WTC11 (cell line): ENCODE measurements around the gene DYNC1I1. TPM values are rescaled to one million over a fixed set of nuclear protein-coding genes. Genes with fewer than 3 reads are reported as not detected.

ENCODE experiments used
- ATAC-seq: fragments of 200-7000 bp; cut with Tn5 transposase; 2 replicates; pipeline ENCODE4 v1.10.0; 2021; ENCODE audit warnings: mild to moderate bottlenecking, moderate library complexity
- CTCF ChIA-PET: fragments of 300-600 bp; sonication (Branson Sonifier 250); formaldehyde crosslinking; loops from one replicate; lab custom pipeline; 2021; ENCODE audit warnings: antibody characterized with exemption; lab: Charles Lee
- POLR2A ChIA-PET: fragments of 350-600 bp; sonication (Branson Sonifier 250); formaldehyde crosslinking; loops from one replicate; lab custom pipeline; 2021; ENCODE audit warnings: antibody characterized with exemption; lab: Charles Lee
- DNase-seq: peaks from one replicate; pipeline ENCODE4 v3.0.0; 2021; ENCODE audit warnings: low spot score
- H3K27ac Mint-ChIP-seq: 2 replicates; pipeline ENCODE4 v1.8.0; 2021; ENCODE audit warnings: mixed read lengths
- H3K27me3 Mint-ChIP-seq: 2 replicates; pipeline ENCODE4 v1.8.0; 2021; ENCODE audit warnings: low read depth, mild to moderate bottlenecking, moderate library complexity, mixed read lengths
- H3K36me3 Mint-ChIP-seq: 2 replicates; pipeline ENCODE4 v1.8.0; 2021; ENCODE audit warnings: mixed read lengths
- H3K4me1 Mint-ChIP-seq: 2 replicates; pipeline ENCODE4 v1.8.0; 2022; ENCODE audit warnings: mixed read lengths
- H3K4me3 Mint-ChIP-seq: 2 replicates; pipeline ENCODE4 v1.8.0; 2021; ENCODE audit warnings: mild to moderate bottlenecking, moderate library complexity, mixed read lengths
- H3K9me3 Mint-ChIP-seq: 2 replicates; pipeline ENCODE4 v1.8.0; 2021; ENCODE audit warnings: mixed read lengths
- AFF4 ChIP-seq: sonication (generic); formaldehyde crosslinking; IDR thresholded peaks from 2 replicates; pipeline ENCODE4 v1.8.1; 2023; ENCODE audit warnings: mild to moderate bottlenecking, missing genetic modification reagents, borderline replicate concordance
- AR ChIP-seq: fragments of 250-450 bp; sonication (Bioruptor Pico); IDR thresholded peaks from 2 replicates; pipeline ENCODE4 v1.9.0; 2021; ENCODE audit warnings: mild to moderate bottlenecking
- ARID4B ChIP-seq: sonication (generic); formaldehyde crosslinking; IDR thresholded peaks from 2 replicates; pipeline ENCODE4 v1.8.0; 2023; ENCODE audit warnings: missing genetic modification reagents, mild to moderate bottlenecking, borderline replicate concordance
- E2F4 ChIP-seq: sonication (generic); formaldehyde crosslinking; IDR thresholded peaks from 2 replicates; pipeline ENCODE4 v1.8.1; 2022; ENCODE audit warnings: low read depth, mild to moderate bottlenecking, moderate library complexity, missing genetic modification reagents, borderline replicate concordance
- IRF1 ChIP-seq: sonication (generic); formaldehyde crosslinking; IDR thresholded peaks from 2 replicates; pipeline ENCODE4 v1.8.0; 2023; ENCODE audit warnings: missing genetic modification reagents
- PRDM15 ChIP-seq: sonication (generic); formaldehyde crosslinking; IDR thresholded peaks from 2 replicates; pipeline ENCODE4 v1.8.0; 2022; ENCODE audit warnings: missing genetic modification reagents
- SMAD4 ChIP-seq: sonication (generic); formaldehyde crosslinking; IDR thresholded peaks from 2 replicates; pipeline ENCODE4 v1.8.0; 2022; ENCODE audit warnings: mild to moderate bottlenecking, missing genetic modification reagents
- SOX15 ChIP-seq: fragments of 250-450 bp; sonication (Bioruptor Pico); IDR thresholded peaks from 2 replicates; pipeline ENCODE4 v1.9.0; 2021; ENCODE audit warnings: mild to moderate bottlenecking
- ZSCAN18 ChIP-seq: fragments of 250-450 bp; sonication (Bioruptor Pico); IDR thresholded peaks from 2 replicates; pipeline ENCODE4 v2.1.2; 2022; ENCODE audit warnings: mild to moderate bottlenecking, moderate library complexity
- total RNA-seq: library from RNA; stranded (reverse); gene quantifications from 3 replicates; pipeline ENCODE4 v1.2.3, GENCODE V29; 2021

DYNC1I1 gene
- total RNA-seq, 1 experiment from 2014 or later, result 2.8 TPM

- H3K9me3 Mint-ChIP-seq, result no peaks in the 10 kb centered on the region
- TF ChIP-seq E2F4 (CRISPR knock-in tag) (no peak), AFF4 (CRISPR knock-in tag) (no peak), IRF1 (CRISPR knock-in tag) (no peak), AR (CRISPR knock-in tag) (no peak), ARID4B (CRISPR knock-in tag) (no peak), PRDM15 (CRISPR knock-in tag) (no peak), SOX15 (no peak), SMAD4 (no peak), ZSCAN18 (CRISPR knock-in tag) (no peak)
- ChIA-PET POLR2A (no interaction called here), CTCF (interaction anchor here (0.9 to 1.7 kb wide), 4 partner anchors 11 to 184 kb away, joined by 3 to 6 read pairs (median 4); no protein-coding TSS in a partner anchor)
- DNase-seq, result no peak
- H3K27me3 Mint-ChIP-seq, result no peaks in the 10 kb centered on the region
- peak; percentile 57 for ATAC-seq
- H3K4me1 Mint-ChIP-seq, result peaks cover 19% of the 10 kb centered on the region
- no peak overlapping the region for H3K4me3 Mint-ChIP-seq
- H3K36me3 Mint-ChIP-seq, result no peaks in the 10 kb centered on the region
- H3K27ac Mint-ChIP-seq, result peak overlapping the region; percentile 47; the same call in 1 of the 2 replicates
Observed at GRCh38 chr7:95907337-95907736, 135.0 kb downstream of the DYNC1I1 start.
